NOMO-1 (cell line): ENCODE measurements around the gene BEST2.
A peak's percentile ranks its signal among the peaks of the same experiment; 100 is the strongest.

ENCODE experiments used
- DNase-seq, 2 experiments: peaks; one replicate each; lab custom pipeline; 2025; ENCODE audit not compliant: unreplicated experiment in 2 of 2; lab: John Stamatoyannopoulos, UW

Gene BEST2

DNA sequence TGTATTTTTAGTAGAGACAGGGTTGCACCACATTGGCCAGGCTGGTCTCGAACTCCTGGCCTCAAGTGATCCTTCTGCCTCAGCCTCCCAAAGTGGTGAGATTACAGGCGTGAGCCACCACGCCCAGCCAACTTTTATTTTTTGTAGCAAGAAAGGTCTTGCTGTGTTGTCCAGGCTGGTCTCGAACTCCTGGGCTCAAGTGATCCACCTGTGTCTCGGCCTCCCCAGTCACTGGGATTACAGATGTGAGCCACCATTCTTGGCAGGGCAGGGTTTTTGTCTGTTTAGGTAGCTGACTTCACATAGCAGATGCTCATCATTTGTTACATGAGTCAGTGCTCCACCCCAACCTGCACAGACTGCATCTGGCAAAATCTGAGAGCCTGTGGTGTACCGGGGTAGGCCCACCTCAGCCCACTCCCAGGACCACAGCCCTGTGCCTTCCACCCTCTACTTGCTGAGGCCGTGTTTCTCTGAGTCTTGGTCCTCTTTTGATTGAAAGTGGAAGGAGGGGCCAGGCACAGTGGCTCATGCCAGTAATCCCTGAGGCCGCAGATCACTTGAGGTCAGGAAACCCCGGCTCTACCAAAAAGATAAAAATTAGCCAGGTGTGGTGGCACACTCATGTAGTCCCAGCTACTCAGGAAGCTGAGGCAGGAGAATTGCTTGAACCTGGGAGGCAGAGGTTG lies 23.7 kb upstream of the BEST2 start:
- no peak for DNase-seq

DNA sequence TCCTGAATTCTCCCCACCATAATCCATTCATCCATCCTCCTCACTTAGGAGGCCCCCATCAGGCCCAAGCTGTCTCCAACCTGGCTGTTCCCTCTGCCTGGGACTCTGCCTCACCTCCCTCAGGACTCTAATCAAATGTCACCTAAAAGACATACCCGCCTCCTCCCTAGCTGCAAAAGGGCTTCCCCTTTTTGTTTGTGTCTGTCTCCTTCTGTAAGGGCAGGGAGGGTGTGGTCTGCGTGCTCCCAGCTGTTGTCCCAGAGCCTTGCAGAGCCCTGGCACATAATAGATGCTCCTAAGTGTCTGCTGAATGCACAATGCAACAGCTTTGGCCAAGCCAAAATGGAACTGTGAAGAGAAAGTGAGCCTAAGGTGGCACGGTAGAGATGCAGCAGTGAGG lies 21.5 kb upstream of the BEST2 start:
- no peak for DNase-seq

DNA sequence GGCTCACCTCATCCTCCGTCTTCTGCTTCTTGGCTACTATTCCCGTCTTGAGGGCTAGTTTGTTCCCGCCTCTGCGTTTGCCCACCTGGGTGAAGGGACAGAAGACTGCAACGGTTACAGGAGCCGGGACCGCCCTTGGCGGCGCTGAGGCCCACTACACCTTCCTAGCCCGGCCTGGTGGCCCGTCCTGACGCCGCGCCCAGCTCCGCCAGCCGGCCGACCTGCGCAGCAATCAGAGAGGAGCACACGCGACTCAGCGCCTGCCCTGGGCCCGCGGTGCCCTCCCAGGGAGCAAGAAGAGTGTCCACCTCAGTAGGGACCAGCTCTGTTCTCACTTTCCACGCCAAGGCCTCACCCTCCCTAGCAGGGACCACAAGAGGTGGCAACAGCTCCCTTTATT lies 20.3 kb upstream of the BEST2 start:
- DNase-seq = no peak

- DNase-seq = peak; percentile 50 to 52
These were observed 18.0 kb upstream of the BEST2 start for GRCh38 chr19:12733369-12734214.

- DNase-seq = peak; percentile 96 to 98
These were observed 14.4 kb upstream of the BEST2 start, which contains the start of gene GET3 for GRCh38 chr19:12736995-12737834. Gene GET3, plus strand, starts transcription at chr19:12737497. Its CDS starts 9 bp downstream, at chr19:12737506.

GRCh38 chr19:12737835-12738351 lies 13.7 kb upstream of the BEST2 start:
- no peak for DNase-seq

- DNase-seq = no peak
These were observed 6.3 kb upstream of the BEST2 start for GRCh38 chr19:12745166-12745897.

DNA sequence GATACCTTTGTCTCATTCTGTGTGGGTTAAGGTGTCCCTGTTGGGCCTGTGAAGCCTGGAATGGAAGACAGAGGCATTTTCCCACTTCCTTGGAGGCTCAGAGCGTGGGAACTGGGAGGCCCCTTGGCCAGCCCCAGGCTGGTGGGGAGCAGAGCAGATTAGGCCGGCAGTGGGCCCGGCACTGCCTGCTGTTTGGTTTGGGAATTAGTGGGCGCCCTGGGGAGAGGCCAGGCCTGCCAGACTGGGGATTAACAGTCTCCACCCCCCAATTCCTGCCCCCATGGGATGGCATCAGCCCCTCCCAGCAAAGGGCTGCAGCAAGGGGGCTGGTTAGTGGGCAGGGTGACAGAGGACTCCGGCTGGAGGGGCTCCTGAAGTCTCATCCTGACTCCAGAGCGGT lies 3.1 kb upstream of the BEST2 start:
- no peak for DNase-seq

- DNase-seq = no peak
These were observed 1.6 kb upstream of the BEST2 start for GRCh38 chr19:12749938-12750521.

- no peak for DNase-seq
These were observed 740 bp upstream of the BEST2 start for GRCh38 chr19:12750851-12751250.

GRCh38 chr19:12752056-12752781 lies 628 bp downstream of the BEST2 start:
- DNase-seq = no peak

GRCh38 chr19:12754465-12755196 lies 3.0 kb downstream of the BEST2 start:
- DNase-seq = no peak

DNA sequence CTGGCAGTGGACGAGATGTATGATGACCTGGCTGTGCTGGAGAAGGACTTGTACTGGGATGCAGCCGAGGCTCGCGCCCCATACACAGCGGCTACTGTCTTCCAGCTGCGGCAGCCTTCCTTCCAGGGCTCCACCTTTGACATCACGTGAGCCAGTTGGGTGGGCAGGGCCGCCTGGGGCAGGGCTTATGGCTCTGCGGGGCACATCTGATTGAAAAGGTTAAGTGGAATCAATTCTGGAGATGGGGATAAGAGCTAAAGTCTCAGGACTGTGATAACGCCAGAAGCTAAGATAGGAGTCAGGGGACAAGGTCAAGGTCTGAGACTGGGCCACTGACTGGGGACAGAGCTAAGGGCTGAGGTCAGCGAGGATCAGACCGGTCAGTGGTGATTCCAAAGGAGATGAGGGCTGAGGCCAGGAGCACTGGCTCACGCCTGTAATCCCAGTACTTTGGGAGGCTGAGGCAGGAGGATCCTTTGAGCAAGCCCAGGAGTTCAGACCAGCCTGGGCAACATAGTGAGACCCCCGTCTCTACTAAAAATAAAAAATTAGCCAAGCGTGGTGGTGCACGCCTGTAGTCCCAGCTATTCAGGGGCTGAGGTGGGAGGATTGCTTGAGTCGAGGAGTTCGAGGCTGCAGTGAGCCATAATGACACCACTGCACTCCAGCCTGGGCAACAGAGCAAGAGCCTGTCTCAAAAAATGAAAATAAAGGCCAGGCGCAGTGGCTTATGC lies 4.7 kb downstream of the BEST2 start:
- DNase-seq = no peak

GRCh38 chr19:12757544-12758274 lies 6.1 kb downstream of the BEST2 start:
- peak; percentile 41 to 65 for DNase-seq

- DNase-seq = no peak
These were observed 8.1 kb downstream of the BEST2 start for GRCh38 chr19:12759686-12760085.

- DNase-seq = no peak
These were observed 11.5 kb downstream of the BEST2 start for GRCh38 chr19:12763100-12763499.

- DNase-seq = no peak
These were observed 13.1 kb downstream of the BEST2 start for GRCh38 chr19:12764698-12765097.
